ENCODE data around the gene ROCK2. TPM values are rescaled to one million over a fixed set of nuclear protein-coding genes. Genes with fewer than 3 reads are reported as not detected.

ROCK2 gene
- total and polyA plus RNA-seq, 4 experiments from 2014 or later: 4.0 to 26.7 (median 21.6) TPM

DNA sequence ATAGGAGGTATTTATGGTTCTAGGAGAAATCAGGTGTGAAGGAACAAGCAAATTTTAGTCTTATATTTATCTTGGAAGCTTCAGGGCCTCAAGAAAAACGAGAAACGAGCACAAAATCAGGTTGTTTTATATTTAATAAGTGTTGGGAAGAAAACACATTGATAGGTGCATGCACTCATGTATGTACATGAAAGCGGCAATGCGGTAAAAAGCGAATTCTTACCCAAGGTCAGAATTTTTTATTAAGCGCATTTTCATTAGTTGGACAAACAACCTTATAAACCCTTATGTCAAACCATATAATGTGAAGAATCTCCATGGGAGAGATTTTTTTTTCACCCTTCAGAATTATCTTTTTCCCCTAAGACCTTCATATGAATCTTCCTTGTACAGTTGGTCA, 163.8 kb downstream of the ROCK2 start:
- no peak overlapping the region for H3K27ac Mint-ChIP-seq
- H3K27me3 Mint-ChIP-seq: no peaks in the 10 kb centered on the region
- H3K4me3 Mint-ChIP-seq: no peak overlapping the region
- ChIA-PET POLR2A (ENCODE audit: partially characterized antibody) (no interaction called here), CTCF (ENCODE audit: partially characterized antibody) (no interaction called here)
- H3K4me3 ChIP-seq (ENCODE audit: low read length in 2 of 2): no peak overlapping the region
- no peaks in the 10 kb centered on the region for H3K9me3 ChIP-seq (ENCODE audit: control insufficient read depth in 1 of 2, low read length in 2 of 2)
- H3K4me1 ChIP-seq (ENCODE audit: insufficient read depth, low read length): peaks cover 3% of the 10 kb centered on the region
- no peak overlapping the region for H3K27ac ChIP-seq (ENCODE audit: low read depth, low read length)
- H3K9me3 Mint-ChIP-seq: no peaks in the 10 kb centered on the region
- no peak for DNase-seq
- peaks cover 3 to 4% (median 4%) of the 10 kb centered on the region in 4 donors for H3K4me1 Mint-ChIP-seq
- no peaks in the 10 kb centered on the region for H3K27me3 ChIP-seq (ENCODE audit: insufficient read depth, low read length)
- no peaks in the 10 kb centered on the region for H3K36me3 ChIP-seq (ENCODE audit: insufficient read depth, low read length)
- intact Hi-C loops (cut with micrococcal nuclease): no loop called here
- H3K36me3 Mint-ChIP-seq: peaks cover 4 to 36% of the 10 kb centered on the region in 2 donors

DNA sequence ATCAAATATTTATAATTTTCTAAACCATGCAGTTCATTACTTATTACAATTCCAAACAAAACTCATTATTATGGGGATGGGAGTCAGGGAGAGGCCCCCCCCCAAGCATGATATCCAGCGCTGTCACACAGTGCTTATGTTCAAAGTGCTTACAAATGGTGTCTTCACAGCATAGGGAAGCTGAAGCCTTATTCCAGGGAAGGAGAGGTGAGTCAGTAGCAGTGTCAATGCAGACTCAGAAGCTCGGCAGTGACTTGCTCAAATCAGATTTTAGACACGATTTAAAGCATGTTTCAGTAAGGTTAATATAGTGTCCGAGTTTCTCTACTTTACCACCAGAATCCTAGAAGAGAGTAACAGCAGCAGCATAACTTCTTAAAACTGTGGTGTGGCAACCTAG, 164.5 kb downstream of the ROCK2 start:
- Mint-ChIP-seq H3K4me1 (peaks cover 10 to 11% (median 11%) of the 10 kb centered on the region in 4 donors), H3K27me3 (no peaks in the 10 kb centered on the region), H3K9me3 (no peaks in the 10 kb centered on the region), H3K27ac (no peak overlapping the region), H3K4me3 (no peak overlapping the region), H3K36me3 (peaks cover 4 to 41% of the 10 kb centered on the region in 2 donors)
- intact Hi-C loops (cut with micrococcal nuclease): no loop called here
- no peaks in the 10 kb centered on the region for H3K27me3 ChIP-seq (ENCODE audit: insufficient read depth, low read length)
- DNase-seq: no peak
- H3K36me3 ChIP-seq (ENCODE audit: insufficient read depth, low read length): no peaks in the 10 kb centered on the region
- H3K9me3 ChIP-seq (ENCODE audit: control insufficient read depth in 1 of 2, low read length in 2 of 2): no peaks in the 10 kb centered on the region
- H3K27ac ChIP-seq (ENCODE audit: low read depth, low read length): no peak overlapping the region
- H3K4me3 ChIP-seq (ENCODE audit: low read length in 2 of 2): no peak overlapping the region
- POLR2A ChIA-PET (ENCODE audit: partially characterized antibody): no interaction called here
- CTCF ChIA-PET (ENCODE audit: partially characterized antibody): no interaction called here
- H3K4me1 ChIP-seq (ENCODE audit: insufficient read depth, low read length): peaks cover 10% of the 10 kb centered on the region

DNA sequence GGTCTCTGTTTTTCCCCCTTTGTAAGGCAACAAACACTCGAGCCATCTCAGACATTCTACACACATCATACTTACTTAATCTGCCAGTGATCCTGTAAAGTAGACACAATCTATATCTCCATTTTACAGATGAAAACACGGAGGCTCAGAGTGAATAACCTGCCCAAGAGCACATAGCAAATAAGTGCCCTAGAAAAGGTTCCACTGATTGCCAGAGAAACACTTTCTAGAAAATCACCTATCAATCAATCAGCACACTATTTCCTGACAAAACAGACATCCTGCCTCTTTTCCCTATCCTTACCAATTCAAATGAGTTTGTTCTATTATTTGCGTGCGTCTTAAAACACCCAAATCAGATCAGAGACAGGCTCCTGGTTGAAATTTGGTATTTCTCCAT, 165.2 kb downstream of the ROCK2 start:
- Histone ChIP-seq H3K36me3 (ENCODE audit: insufficient read depth, low read length) (no peaks in the 10 kb centered on the region), H3K9me3 (ENCODE audit: control insufficient read depth in 1 of 2, low read length in 2 of 2) (no peaks in the 10 kb centered on the region), H3K4me3 (ENCODE audit: low read length in 2 of 2) (no peak overlapping the region), H3K27me3 (ENCODE audit: insufficient read depth, low read length) (no peaks in the 10 kb centered on the region), H3K27ac (ENCODE audit: low read depth, low read length) (no peak overlapping the region), H3K4me1 (ENCODE audit: insufficient read depth, low read length) (peaks cover 12% of the 10 kb centered on the region)
- Mint-ChIP-seq H3K27me3 (no peaks in the 10 kb centered on the region), H3K36me3 (peaks cover 4 to 40% of the 10 kb centered on the region in 2 donors), H3K4me3 (no peak overlapping the region), H3K27ac (peak overlapping the region in 1 of 7 donors; percentile 57), H3K9me3 (no peaks in the 10 kb centered on the region), H3K4me1 (peaks cover 11 to 13% (median 12%) of the 10 kb centered on the region in 4 donors)
- CTCF ChIA-PET (ENCODE audit: partially characterized antibody): no interaction called here
- POLR2A ChIA-PET (ENCODE audit: partially characterized antibody): no interaction called here
- no peak for DNase-seq
- intact Hi-C loops (cut with micrococcal nuclease): no loop called here

DNA sequence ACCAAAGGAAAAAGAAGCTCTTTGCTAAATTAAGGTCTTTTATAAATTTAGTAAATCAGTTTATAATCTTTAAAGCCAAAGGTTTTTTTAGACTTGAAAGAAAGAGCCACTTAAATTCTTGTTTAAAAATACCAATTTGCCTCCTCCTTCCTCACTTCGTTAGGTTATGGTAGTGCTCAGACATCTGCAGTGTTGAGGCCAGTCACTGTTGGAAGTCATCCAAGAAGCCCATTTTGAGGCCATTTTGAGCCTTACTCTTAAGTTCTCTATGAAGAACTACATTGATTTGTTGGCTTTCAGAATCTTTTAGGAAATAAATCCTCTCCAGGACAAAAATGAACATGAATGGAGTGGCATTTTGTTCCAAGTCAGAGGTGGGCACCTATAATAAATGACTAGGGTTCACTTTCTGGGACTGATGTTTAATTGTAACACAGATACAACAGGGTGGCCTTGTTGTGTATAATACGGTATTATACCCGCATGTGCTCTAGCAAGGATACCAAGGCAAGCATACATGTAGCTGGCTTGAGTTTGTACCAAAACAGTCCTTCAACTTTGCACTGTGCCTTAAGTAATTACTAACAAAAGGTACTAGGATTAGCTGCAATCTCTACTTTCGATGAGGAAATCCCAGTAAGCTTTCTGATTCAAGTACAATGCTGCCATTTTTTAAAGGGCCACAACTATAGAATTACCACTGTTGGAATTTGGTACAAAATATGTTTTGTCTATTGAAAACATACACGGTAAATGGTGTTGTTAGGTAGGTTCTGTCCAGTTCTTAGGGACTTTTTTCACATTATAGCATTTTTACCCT, 166.4 kb downstream of the ROCK2 start:
- Histone ChIP-seq H3K4me1 (ENCODE audit: insufficient read depth, low read length) (peaks cover 12% of the 10 kb centered on the region), H3K27me3 (ENCODE audit: insufficient read depth, low read length) (no peaks in the 10 kb centered on the region), H3K36me3 (ENCODE audit: insufficient read depth, low read length) (no peaks in the 10 kb centered on the region), H3K9me3 (ENCODE audit: control insufficient read depth in 1 of 2, low read length in 2 of 2) (no peaks in the 10 kb centered on the region), H3K4me3 (ENCODE audit: low read length in 2 of 2) (no peak overlapping the region), H3K27ac (ENCODE audit: low read depth, low read length) (no peak overlapping the region)
- intact Hi-C loops (cut with micrococcal nuclease): no loop called here
- Mint-ChIP-seq H3K36me3 (peaks cover 3 to 37% of the 10 kb centered on the region in 2 donors), H3K9me3 (no peaks in the 10 kb centered on the region), H3K27me3 (no peaks in the 10 kb centered on the region), H3K4me3 (no peak overlapping the region), H3K27ac (peak overlapping the region in 1 of 7 donors; percentile 57), H3K4me1 (peaks cover 11 to 13% (median 12%) of the 10 kb centered on the region in 4 donors)
- ChIA-PET CTCF (ENCODE audit: partially characterized antibody) (no interaction called here), POLR2A (ENCODE audit: partially characterized antibody) (no interaction called here)
- DNase-seq: no peak

DNA sequence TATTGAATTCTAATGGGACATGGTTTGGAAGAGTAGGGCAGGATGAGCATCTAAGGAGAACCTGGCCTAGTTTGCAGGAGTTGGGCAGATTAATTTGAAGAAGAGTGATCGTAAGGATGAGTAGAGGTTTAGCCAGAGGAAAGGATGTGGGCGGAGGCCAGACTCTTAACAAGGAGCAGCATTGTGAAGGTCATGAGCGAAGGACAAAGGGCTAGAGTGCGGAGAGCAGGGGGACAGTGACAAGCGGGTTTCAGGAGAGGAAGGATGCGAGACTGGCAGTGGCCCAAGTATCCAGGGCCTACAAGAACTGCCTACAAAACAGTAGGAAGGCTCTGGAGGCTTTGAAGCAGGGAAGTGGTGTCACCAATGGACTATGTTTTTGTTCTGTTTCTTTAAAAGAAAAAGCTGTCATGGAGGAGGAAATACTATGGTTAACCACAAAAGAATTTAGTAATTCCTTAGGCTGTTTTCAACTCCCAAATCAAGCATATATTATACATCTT, 169.1 kb downstream of the ROCK2 start:
- Histone ChIP-seq H3K27me3 (ENCODE audit: insufficient read depth, low read length) (no peaks in the 10 kb centered on the region), H3K9me3 (ENCODE audit: control insufficient read depth in 1 of 2, low read length in 2 of 2) (no peaks in the 10 kb centered on the region), H3K4me3 (ENCODE audit: low read length in 2 of 2) (no peak overlapping the region), H3K27ac (ENCODE audit: low read depth, low read length) (no peak overlapping the region), H3K36me3 (ENCODE audit: insufficient read depth, low read length) (no peaks in the 10 kb centered on the region), H3K4me1 (ENCODE audit: insufficient read depth, low read length) (peaks cover 12% of the 10 kb centered on the region)
- Mint-ChIP-seq H3K27ac (peak overlapping the region; percentile 9 to 86 (median 81)), H3K4me3 (peak overlapping the region in 4 of 8 donors; percentile 0 to 62 (median 5)), H3K9me3 (no peaks in the 10 kb centered on the region), H3K36me3 (peaks cover 0 to 25% of the 10 kb centered on the region in 2 donors), H3K4me1 (peaks cover 11 to 13% (median 12%) of the 10 kb centered on the region in 4 donors), H3K27me3 (no peaks in the 10 kb centered on the region)
- POLR2A ChIA-PET (ENCODE audit: partially characterized antibody): interaction anchor here (1.1 kb wide), 1 partner anchor 13 kb away, joined by 3 read pairs; no protein-coding TSS in a partner anchor
- CTCF ChIA-PET (ENCODE audit: partially characterized antibody): interaction anchor here (1.0 kb wide), 1 partner anchor 16 kb away, joined by 3 read pairs; no protein-coding TSS in a partner anchor
- intact Hi-C loops (cut with micrococcal nuclease): no loop called here
- DNase-seq: no peak

DNA sequence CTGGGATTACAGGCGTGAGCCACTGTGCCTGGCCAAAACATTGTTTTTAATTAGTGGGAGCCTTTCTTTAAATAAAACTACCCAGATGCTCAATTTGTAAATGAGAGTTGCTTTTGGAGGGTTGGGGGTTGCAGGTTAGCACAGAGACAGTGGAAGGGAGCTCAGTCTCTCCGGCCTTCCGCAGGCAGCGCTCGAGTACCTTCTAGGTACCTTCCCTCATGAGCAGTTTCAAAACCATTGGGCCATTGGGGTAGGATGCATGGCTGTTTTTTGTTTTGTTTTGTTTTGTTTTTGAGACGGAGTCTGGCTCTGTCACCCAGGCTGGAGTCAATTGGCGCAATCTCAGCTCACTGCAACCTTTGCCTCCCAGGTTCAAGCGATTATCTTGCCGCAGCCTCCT, 170.2 kb downstream of the ROCK2 start:
- DNase-seq: no peak
- Mint-ChIP-seq H3K9me3 (no peaks in the 10 kb centered on the region), H3K4me3 (no peak overlapping the region), H3K27me3 (no peaks in the 10 kb centered on the region), H3K27ac (no peak overlapping the region), H3K4me1 (peaks cover 11 to 13% (median 12%) of the 10 kb centered on the region in 4 donors), H3K36me3 (peaks cover 5 to 22% of the 10 kb centered on the region in 2 donors)
- CTCF ChIA-PET (ENCODE audit: partially characterized antibody): no interaction called here
- POLR2A ChIA-PET (ENCODE audit: partially characterized antibody): no interaction called here
- Histone ChIP-seq H3K4me1 (ENCODE audit: insufficient read depth, low read length) (peaks cover 12% of the 10 kb centered on the region), H3K27ac (ENCODE audit: low read depth, low read length) (no peak overlapping the region), H3K36me3 (ENCODE audit: insufficient read depth, low read length) (no peaks in the 10 kb centered on the region), H3K27me3 (ENCODE audit: insufficient read depth, low read length) (no peaks in the 10 kb centered on the region), H3K4me3 (ENCODE audit: low read length in 2 of 2) (no peak overlapping the region), H3K9me3 (ENCODE audit: control insufficient read depth in 1 of 2, low read length in 2 of 2) (no peaks in the 10 kb centered on the region)
- intact Hi-C loops (cut with micrococcal nuclease): no loop called here

DNA sequence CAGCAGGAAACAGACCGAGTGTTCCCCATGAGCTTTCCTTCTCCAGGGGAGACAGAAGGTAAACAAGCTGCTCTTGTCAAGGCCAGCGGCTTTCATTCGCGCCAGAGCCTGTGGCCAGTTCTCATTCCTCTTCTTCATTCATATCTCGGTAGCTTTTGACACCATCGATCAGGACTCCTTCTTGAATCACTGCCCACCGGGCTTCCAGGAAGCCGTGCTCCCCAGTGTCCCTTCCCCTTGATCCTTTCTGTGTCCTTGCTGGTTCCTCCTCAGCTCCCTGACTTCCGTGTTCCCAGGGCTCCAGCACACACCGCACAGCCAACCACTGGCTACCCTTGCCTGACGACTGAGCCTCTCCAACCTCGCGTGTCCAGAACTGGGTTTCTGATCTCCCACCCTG, 175.1 kb downstream of the ROCK2 start:
- Mint-ChIP-seq H3K4me1 (no peaks in the 10 kb centered on the region), H3K27me3 (no peaks in the 10 kb centered on the region), H3K4me3 (no peak overlapping the region), H3K27ac (no peak overlapping the region), H3K9me3 (no peaks in the 10 kb centered on the region), H3K36me3 (peaks cover 7 to 10% of the 10 kb centered on the region in 2 donors)
- Histone ChIP-seq H3K4me3 (ENCODE audit: low read length in 2 of 2) (no peak overlapping the region), H3K27ac (ENCODE audit: low read depth, low read length) (no peak overlapping the region), H3K9me3 (ENCODE audit: control insufficient read depth in 1 of 2, low read length in 2 of 2) (no peaks in the 10 kb centered on the region), H3K4me1 (ENCODE audit: insufficient read depth, low read length) (no peaks in the 10 kb centered on the region), H3K27me3 (ENCODE audit: insufficient read depth, low read length) (no peaks in the 10 kb centered on the region), H3K36me3 (ENCODE audit: insufficient read depth, low read length) (no peaks in the 10 kb centered on the region)
- DNase-seq: no peak
- POLR2A ChIA-PET (ENCODE audit: partially characterized antibody): interaction anchor here (0.6 kb wide), 1 partner anchor 181 kb away, joined by 3 read pairs; no protein-coding TSS in a partner anchor
- CTCF ChIA-PET (ENCODE audit: partially characterized antibody): interaction anchor here (0.6 to 0.8 kb wide), 2 partner anchors 112 to 493 kb away, joined by 3 read pairs; no protein-coding TSS in a partner anchor
- intact Hi-C loops (cut with micrococcal nuclease): no loop called here

Data from CD4-positive, alpha-beta memory T cell (primary cell).